ENCODE measurements around the gene IL16. TPM values are rescaled to one million over a fixed set of nuclear protein-coding genes. Genes with fewer than 3 reads are reported as not detected.
"Not testable (repeated sequence)": the region's sequence is repeated elsewhere in the genome, so short reads cannot be mapped to it uniquely, and the experiment has no call there.

The IL16 gene
- total RNA-seq, 1 donor from 2014 or later, result 0.12 TPM

DNA sequence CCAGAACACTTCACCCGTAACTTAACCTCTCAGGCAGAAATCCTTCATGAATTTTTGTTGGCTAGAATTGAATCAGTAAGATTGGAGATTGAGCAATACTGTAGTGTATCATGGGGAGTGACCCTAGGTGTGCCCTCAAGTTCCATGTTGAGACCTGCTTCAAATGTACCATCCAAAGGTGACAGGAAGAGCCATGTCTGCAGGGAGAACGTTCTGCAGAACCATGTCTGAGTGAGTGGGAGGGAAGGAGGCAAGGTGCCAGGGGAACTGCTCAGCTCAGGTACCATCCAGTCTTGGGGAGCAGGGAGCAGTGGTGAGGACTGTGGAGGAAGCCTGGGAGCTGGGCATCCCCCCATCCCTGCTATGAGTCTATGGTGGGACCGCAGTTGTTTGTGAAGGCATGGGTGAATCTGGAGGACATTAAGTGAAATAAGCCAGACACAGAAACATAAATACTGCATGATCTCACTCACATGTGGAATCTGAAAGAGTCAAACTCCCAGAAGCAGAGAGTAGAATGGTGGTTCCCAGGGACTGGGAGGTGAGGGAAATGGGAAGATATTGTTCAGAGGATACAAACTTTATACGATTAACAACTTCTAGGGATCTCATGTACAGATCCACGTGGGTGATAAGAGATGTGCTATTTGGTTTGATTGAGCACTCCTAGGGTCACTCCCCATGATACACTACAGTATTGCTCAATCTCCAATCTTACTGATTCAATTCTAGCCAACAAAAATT, 39.3 kb upstream of the IL16 start:
- no peak overlapping the region for H3K4me3 ChIP-seq (ENCODE audit: low read depth, low read length)
- TF ChIP-seq, protein P1, sequence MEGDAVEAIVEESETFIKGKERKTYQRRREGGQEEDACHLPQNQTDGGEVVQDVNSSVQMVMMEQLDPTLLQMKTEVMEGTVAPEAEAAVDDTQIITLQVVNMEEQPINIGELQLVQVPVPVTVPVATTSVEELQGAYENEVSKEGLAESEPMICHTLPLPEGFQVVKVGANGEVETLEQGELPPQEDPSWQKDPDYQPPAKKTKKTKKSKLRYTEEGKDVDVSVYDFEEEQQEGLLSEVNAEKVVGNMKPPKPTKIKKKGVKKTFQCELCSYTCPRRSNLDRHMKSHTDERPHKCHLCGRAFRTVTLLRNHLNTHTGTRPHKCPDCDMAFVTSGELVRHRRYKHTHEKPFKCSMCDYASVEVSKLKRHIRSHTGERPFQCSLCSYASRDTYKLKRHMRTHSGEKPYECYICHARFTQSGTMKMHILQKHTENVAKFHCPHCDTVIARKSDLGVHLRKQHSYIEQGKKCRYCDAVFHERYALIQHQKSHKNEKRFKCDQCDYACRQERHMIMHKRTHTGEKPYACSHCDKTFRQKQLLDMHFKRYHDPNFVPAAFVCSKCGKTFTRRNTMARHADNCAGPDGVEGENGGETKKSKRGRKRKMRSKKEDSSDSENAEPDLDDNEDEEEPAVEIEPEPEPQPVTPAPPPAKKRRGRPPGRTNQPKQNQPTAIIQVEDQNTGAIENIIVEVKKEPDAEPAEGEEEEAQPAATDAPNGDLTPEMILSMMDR (conservative IDR thresholded peaks at IDR 0.05; ENCODE audit: low read depth, low read length), result no peak
- no peak for DNase-seq (ENCODE audit: low read depth)

DNA sequence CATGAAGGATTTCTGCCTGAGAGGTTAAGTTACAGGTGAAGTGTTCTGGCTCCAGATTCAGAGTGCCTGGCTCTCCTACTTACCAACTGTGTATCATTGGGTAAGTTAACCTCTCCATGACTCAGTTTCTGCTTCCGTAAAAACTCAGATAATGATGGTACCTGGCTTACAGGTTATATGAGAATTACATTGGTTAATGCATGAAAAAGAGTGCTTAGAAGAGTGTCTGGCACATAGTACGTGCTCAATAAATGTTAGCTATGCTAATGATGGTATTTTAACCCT, 38.8 kb upstream of the IL16 start:
- H3K4me3 ChIP-seq (ENCODE audit: low read depth, low read length), result no peak overlapping the region
- DNase-seq (ENCODE audit: low read depth), result no peak
- TF ChIP-seq, protein P1 (conservative IDR thresholded peaks at IDR 0.05; ENCODE audit: low read depth, low read length), result no peak

DNA sequence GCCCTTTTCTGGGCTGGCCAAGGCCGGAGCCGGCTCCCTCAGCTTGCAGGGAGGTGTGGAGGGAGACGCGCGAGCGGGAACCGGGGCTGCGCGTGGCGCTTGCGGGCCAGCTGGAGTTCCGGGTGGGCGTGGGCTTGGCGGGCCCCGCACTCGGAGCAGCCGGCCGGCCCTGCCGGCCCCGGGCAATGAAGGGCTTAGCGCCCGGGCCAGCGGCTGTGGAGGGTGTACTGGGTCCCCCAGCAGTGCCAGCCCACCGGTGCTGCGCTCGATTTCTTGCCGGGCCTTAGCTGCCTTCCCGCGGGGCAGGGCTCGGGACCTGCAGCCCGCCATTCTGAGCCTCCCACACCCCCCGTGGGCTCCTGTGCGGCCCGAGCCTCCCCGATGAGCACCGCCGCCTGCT, 38.1 kb upstream of the IL16 start:
- not testable (repeated sequence) for DNase-seq (ENCODE audit: low read depth); H3K4me3 ChIP-seq (ENCODE audit: low read depth, low read length)

DNA sequence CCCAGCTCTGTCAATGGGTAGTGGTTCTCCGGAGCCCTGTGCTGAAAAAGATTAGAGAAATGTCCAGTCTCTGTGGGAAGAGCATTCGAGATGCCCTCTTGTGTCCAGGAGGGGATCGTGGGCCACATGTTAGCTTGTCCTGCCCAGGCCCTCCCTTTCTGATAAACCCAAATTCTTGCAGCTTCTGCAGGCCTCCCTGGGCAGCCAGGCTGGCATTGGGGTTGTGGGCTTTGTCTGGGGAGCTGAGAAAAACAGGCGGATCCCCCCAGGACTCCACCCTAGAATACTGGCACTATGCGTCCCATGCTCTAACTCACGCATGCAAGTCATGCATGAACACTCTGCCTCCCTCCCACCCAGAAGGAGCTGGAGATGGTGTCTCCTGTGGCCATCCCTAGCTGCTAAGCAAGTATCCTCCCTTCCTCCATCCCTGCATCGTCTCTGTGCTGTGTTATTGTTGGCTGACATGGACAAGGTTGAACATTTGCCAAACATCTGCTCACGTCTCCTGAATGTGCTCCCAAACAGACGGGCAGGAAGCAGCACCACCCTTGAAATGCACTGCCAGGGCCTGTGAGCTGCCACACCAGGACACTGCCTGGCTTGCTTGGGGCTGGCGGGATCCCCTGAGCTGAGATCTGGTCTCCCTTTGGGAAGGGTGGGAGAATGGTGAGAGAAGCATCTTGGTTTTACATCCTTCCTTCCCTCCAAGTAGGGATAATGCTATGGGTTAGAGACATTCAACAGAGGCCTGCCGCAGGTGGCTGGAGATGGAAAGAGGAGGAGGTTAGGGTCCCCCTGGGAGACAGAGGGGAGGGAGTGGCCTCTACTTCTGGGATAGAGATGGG, 36.1 kb upstream of the IL16 start:
- no peak for DNase-seq (ENCODE audit: low read depth)

DNA sequence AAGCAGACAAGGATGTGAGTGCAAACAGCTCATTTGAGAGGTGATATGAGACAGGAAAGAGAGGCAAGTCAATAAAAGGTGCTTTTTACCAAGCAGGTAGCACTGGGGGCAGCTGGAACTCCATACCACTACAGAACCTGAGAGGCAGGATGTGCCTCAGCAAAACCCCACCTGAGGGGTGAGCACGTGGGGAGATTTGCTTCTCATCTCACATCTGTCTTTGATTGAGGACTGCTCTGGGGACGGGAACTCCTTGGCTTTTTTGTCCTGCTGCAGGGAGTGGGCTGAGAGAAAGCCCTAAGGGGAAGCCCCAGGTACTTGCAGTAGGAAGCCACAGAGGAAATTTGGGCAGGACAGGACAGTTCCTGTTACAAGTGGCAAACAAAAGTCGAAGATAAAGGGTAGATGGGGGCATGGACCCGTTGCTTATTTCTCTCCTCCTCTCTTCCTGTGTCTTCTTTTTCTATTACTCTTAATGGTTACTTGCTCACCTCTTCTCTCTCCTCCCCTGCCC, 35.5 kb upstream of the IL16 start:
- no peak overlapping the region for H3K4me3 ChIP-seq (ENCODE audit: low read depth, low read length)
- no peak for DNase-seq (ENCODE audit: low read depth)
- TF ChIP-seq, protein P1 (conservative IDR thresholded peaks at IDR 0.05; ENCODE audit: low read depth, low read length), result no peak

More for the DNA sequence above, 36.1 kb upstream of the IL16 start:
- no peak overlapping the region for H3K4me3 ChIP-seq (ENCODE audit: low read depth, low read length)
- TF ChIP-seq, protein P1 (conservative IDR thresholded peaks at IDR 0.05; ENCODE audit: low read depth, low read length), result no peak

DNA sequence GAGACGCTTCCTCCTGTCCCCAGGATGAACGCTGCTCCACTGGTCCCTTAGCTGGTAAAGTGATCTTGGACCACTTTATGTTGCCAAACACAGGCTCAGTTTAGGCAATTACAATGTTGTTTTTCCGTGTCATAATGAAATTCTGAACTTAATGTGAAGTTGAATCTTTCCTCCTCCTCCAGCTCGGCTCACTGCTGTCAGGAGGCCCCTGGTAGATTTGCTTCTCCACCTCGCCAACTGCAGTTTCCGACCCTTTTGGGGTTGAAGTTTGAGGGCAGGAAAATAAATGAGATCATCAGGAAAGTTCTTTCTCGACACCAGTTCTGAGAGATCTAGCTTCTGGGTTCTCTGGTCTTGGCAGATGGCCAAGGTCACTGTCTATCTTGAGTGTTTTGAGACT, 34.8 kb upstream of the IL16 start:
- TF ChIP-seq, protein P1 (conservative IDR thresholded peaks at IDR 0.05; ENCODE audit: low read depth, low read length), result no peak

DNA sequence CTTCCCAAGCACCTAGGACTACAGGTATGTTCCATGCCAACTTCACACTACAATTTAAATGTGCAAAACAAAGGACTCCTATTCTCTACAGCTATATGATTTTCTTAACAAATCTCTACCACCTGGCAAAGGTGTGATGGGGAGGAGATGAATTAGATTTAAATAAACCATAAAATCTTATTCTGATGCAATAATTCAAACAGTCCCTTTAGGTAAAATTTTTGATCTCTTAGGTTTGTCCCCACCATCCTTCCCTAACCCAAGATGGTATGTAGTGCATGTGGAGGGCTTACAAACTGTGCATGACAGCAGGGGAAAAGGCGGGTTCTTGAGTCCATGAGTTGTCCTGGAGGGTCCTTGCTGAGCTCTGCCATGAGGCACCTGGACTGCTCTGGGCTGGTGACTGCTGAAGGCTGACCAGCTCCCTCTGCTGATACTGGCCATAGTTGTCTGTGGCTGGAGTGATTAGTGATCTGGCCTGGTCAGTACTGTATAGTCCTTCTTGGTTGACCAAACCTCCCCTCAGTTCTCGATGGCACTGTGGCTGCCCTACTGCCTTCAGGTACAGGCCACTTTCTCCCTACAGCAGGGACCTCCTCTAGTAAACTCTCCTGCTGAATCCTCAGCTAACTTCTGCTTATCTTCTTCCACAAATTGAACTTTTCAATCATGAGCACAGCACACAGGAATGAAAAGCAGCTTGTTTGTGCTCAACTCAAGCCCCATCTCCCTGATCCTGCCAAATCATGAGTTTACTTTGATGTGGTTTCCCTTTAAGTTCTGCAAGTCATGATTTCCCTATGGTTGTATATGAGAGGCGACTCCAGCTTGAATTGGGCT, 32.5 kb upstream of the IL16 start:
- TF ChIP-seq, protein P1 (conservative IDR thresholded peaks at IDR 0.05; ENCODE audit: low read depth, low read length), result peak; percentile 25
- H3K4me3 ChIP-seq (ENCODE audit: low read depth, low read length), result no peak overlapping the region
- no peak for DNase-seq (ENCODE audit: low read depth)

More for the DNA sequence above, 34.8 kb upstream of the IL16 start:
- H3K4me3 ChIP-seq (ENCODE audit: low read depth, low read length), result no peak overlapping the region
- DNase-seq (ENCODE audit: low read depth), result no peak

Measured in epithelial cell of proximal tubule (primary cell).